ENCODE measurements around the gene SPRN. TPM values are rescaled to one million over a fixed set of nuclear protein-coding genes. Genes with fewer than 3 reads are reported as not detected.
"Not testable (repeated sequence)": the region's sequence is repeated elsewhere in the genome, so short reads cannot be mapped to it uniquely, and the experiment has no call there.

Gene SPRN
- polyA plus RNA-seq, 3 donors = 3.1 to 5.6 (median 4.7) TPM

DNA sequence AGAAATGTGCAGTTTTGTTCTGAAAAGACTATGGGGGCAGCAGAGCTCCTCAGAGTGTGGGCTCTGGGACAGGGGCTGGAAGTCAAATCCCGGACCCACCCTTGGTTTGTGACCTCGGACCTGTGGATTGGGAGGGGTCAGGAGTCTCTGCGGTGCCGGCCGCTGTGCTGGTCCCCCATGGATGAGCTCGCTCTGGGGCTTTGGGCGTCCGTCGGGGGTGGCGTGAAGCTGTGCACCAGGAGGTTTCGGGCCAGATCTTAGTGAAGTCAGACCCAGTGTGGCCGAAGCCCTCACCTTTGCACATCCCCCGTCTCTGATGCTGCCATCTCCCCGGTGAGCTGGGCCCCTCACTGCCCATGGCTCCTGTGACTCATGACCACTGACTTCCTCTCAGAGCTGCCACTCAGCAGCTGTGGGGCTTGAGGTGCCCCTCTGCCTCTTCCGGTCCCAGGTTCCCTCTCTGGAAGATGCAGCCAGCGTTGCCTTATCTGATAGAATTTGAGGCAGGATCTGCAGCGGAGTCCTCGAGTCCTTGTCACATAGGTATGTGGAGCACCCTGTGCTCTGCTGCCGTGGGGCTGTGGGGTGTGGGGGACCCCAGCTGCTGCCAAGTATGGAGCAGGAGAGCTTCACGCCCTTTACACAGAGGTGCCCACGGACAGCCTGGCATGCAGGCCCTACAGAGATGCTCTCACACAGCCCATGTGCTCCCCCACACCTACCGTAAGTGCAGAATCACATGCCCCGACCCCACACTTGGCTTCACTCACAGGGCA lies 18.0 kb upstream of the SPRN start:
- DNase-seq (ENCODE audit: extremely low read depth in 1 of 11, low read depth in 9 of 11, low spot score in 4 of 11) = no peak

DNA sequence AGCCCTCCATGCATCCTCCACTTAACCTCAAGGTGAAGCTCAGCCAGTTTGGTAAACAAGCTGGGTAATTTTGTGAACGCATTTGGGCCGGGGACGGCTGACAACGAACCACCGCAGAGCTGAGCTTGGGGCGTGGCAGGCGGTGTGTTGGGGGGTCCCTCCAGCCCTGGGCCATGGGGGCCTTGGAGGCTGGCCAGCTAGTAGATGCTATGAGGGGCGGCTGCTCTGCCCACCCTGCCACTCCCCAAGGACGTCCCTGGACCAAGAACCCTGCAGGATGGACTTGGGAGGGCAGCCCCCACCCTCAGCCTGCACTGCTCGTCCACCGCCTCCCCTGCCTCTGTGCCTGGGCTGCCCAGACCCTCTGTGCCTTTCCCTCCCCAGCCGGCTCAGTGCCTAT lies 17.4 kb upstream of the SPRN start:
- no peak for DNase-seq (ENCODE audit: extremely low read depth in 1 of 11, low read depth in 9 of 11, low spot score in 4 of 11)

DNA sequence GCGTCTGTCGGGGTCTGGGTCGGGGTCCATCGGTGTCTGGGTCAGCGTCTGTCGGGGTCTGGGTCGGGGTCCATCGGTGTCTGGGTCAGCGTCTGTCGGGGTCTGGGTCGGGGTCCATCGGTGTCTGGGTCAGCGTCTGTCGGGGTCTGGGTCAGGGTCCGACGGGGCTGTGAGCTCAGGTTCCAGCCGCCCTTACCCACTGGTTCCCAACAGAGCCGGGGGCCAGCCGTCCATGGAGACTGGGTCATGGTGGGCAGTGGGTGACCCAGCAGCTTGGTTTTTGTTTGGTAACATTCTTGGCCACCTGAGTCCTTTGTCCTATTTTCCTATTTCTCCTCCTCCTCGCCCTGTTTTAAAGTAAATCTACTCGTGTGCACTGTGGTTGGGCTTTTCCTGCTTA lies 16.9 kb upstream of the SPRN start:
- not testable (repeated sequence) for DNase-seq (ENCODE audit: extremely low read depth in 1 of 11, low read depth in 9 of 11, low spot score in 4 of 11)

DNA sequence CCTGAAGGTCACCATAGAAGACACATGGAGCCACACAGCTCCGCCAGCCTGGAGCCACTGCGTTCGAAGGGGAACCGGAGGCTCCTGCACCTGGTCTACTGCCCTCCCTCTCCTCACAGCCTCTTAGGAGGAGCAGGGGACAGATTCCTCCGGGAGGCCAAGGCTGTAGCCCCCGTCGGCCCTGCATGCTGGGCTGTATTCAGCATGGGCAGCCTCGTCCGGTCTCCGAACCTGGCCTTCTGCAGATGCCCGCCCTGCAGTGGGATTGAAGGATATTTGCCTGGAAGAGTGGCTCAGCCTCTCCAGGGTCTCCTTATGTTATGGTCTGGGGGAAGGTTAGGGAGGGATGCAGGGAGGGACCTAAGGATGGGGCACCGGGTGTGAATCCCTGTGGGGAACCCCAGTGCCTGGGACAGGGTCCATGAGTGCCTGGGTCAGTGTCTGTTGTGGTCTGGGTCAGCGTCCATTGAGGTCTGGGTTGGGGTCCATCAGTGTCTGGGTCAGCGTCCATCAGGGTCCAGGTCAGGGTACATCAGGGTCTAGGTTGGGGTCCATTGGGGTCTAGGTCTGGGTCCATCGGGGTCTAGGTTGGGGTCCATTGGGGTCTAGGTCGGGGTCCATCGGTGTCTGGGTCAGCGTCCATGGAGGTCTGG lies 16.3 kb upstream of the SPRN start:
- DNase-seq (ENCODE audit: extremely low read depth in 1 of 11, low read depth in 9 of 11, low spot score in 4 of 11) = no peak

DNA sequence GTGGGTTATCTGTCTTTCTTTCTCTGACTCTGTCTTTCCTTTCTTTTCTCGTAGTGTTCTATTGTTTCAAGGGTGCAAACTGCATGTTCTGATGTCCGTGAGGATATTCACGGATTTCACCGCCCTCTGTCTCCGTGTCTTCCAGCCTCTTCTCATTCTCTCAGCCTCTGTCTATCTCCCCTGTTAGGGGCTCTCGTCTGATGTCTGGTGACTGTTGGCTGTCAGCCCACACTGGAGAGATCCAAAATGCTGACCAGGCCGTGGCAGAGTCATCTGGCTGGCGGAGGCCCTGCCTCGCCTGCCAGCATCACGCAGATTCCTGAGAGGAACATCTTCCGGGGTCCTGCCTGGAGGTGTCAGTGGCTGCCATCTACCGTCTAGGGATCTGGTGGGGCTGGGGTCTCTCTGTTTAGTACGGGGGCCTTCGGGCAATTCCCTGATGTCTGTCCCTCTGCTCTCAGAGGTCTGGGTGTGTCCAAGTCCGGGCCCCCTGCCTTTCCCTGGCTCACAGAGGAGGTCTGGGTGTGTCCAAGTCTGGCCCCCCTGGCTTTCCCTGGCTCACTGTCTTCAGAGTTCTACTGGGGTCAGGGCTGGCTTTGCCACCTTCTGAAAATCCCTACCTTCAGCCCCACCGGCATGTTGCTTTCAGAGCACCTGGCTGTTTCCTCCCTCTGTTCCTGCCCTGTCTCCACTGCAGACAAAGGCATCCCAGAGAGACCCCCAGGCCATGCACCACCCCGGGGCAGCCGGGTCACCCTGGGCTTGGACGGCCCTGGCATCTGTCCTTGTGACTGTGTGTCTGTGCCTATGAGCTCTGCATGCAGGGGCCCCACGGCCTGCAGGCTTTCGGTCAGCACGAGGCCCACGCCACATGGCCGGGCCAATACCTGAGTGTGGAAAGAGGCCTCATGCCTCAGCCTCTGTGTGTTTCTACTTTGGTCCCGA lies 15.4 kb upstream of the SPRN start:
- no peak for DNase-seq (ENCODE audit: extremely low read depth in 1 of 11, low read depth in 9 of 11, low spot score in 4 of 11)

DNA sequence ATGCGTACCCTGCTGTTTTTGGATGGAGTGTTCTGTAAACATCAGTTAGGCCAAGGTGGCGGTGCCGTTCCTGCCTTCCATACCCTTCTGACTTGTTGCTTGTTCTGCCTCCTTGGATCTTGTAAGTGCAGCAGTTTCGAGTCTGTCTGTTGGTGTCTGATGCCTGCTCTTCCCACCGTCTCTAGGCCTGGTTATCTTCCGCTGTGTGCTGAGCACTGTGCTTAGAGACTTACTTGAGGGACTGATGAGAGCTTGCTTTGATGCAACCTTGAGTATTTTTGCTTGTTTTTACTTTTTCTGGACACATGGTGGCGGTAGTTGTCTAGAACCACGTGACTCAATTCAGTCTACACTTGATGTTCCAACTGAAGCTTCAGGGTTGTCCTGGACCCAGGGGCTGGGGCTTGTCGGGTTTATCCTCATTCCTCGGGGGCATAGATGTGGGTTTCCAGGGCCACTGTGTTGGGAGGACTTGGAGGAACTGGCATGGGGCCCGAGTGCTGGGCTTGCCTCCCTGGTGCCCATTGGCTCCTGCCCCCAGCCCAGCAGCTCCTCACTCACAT lies 14.4 kb upstream of the SPRN start:
- DNase-seq (ENCODE audit: extremely low read depth in 1 of 11, low read depth in 9 of 11, low spot score in 4 of 11) = no peak

DNA sequence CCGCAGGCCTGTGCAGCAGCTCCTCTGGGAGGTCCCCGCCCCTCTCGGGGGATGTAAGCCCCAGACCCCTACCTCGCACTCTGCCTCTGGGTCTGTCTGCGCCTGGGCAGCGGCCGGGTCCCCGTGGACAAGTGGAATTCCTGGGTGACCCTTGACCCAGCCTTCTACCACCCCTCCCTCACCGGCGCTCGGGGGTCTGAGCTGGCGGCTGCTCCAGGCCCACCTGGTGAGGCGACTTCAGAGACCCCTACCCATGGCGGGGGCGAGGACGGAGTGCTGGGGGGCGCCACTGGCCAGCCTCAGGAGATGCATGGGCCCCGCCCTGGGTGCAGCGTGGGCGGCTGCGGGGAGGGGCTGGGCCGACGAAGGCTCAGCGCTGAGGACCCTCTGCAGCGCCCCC lies 8.4 kb upstream of the SPRN start:
- not testable (repeated sequence) for DNase-seq (ENCODE audit: extremely low read depth in 1 of 11, low read depth in 9 of 11, low spot score in 4 of 11)

DNA sequence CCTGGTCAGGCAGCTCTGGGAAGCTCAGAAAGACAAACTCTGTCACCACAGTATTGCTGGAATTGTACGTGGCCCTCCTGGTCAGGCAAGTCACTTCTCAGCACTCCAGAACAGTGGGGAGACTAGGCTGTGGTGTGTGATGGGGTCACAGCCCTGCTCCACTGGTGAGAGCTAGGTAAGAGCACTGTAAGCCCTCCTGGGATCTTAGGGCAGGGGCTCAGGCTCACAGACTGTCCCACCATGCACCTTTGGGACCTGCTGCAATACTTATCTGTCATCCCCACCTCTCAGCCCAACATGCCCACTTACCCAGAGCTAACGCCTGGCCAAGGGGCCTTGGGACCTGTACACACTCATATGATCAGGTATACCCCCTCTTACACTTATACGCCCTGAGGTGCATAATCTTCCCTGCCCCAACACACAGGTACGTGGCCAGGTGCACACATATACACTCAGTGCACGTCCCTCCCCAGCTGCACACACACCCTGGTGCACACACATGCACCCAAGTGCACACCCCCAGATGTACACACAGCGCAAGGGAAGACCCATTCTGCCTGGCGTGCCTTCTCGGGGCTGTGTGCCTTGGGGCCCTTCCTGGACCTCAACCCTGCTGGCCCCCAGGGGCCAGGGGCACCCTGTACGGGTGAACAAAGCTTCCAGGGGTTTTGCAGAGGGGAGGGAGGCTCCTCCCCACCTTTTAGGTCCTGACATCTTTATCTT lies 7.6 kb upstream of the SPRN start:
- not testable (repeated sequence) for DNase-seq (ENCODE audit: extremely low read depth in 1 of 11, low read depth in 9 of 11, low spot score in 4 of 11)

DNA sequence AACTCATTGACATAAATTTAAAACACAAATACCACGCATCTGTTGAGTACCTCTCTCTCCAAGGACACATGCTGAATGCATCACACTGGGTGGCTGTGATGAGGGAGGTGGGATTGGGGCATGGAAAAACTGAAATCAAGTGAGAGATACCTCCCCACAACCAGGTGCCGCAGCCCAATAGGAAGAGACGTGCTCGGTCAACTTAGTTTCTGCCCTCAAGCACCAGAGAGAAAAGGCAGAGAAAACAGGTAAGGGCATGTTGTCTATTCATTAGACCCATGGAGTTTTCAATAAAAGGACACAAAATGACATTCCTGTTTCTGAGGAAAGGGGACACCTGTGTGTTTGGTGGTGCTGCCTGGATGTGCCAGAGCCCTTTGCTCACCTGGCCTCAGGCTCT lies 5.1 kb upstream of the SPRN start:
- not testable (repeated sequence) for DNase-seq (ENCODE audit: extremely low read depth in 1 of 11, low read depth in 9 of 11, low spot score in 4 of 11)

DNA sequence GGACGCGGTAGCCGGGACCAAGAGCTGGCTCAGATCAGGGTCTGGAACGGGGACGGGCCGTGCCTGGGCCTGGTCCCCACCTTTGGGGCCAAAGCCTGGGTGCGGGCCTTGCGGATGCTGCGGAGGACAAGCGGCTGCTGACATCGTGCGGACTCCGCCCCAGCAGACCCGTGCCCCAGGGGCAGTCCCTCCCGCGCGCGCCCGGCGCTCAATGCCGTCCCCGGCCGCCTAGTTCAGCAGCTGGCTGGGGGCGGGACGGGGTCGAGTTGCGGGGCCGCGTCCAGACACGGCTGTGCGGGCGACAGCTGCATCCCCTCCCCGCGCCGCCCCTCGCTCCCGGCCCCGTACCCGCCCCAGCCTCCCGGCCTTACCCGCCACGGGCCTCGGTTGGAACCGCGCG lies 323 bp downstream of the SPRN start:
- not testable (repeated sequence) for DNase-seq (ENCODE audit: extremely low read depth in 1 of 11, low read depth in 9 of 11, low spot score in 4 of 11)

DNA sequence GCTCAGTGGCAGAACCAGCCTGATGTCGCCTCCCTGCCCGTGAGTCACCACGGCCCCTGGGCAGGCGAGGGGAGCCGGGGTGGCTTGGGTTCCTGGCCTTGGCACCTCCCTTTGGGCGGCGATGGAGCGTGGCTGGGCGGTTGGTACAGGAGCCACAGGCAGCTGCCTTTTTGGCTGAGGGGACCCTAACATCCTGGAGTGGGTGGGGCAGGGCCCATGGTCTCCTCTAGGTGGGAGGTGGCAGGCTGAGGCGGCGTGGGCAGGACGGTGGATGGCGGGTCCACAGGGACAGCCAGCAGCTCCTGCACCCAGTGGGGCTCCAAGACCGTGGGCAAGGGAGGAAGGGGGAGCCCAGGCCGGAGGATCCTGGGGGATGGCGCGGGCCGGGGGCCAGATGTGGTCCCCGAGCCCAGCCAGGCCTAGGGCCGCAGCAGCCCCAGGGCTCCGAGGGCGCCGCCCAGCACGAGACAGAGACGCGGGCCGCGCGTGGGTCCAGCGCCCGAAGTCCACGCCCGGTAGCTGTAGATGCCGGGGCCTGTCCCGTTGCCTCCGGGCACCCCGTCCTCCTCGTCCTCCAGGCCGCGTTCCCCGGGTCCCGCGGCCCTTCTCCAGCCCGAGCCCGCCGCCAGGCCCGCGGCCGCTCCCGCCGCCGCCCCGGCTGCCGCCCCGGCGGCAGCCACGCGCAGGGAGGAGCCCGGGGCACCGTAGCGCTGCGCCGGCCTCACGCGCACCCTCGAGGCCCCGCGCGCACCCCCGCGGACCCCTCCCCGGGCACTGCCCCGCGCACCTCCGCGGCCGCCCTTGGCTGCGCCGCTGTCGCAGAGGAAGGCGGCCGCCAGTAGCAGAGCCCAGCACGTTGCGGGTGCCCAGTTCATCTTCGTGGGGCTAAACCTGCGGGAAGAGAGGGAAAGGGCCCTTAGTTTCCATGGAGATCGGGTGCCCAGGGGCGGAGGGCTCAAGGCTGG lies 1.3 kb downstream of the SPRN start:
- DNase-seq (ENCODE audit: extremely low read depth in 1 of 11, low read depth in 9 of 11, low spot score in 4 of 11) = peak in 1 of 11 donors; percentile 13

DNA sequence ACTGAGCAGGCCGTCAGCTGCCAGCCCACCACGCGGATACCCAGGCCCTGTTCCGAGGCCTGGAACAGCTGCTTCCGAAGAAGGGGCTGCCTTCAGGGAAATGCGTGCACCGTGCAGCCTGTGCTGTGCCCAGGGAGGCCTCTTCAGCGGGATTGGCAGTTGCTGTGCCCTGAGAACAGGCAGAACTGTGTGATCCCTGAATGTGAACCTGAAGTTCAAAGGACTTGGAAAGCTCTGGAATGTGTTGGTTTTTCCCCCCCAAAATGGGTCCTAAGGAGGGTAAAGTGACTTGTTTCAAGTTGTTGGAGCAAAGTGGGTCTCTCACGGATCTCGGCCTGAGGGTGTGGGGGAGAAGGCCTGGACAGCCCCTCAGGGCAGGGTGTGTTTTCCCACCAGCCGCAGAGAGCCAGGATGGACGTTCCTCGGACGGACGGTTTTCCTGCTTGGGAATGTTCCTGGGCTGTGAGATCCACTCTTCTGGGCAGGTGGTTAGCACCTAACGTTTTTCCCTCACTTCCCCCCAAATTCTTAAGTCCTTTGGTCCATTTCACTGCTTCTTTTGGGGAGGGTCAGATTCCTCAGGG lies 2.1 kb downstream of the SPRN start:
- DNase-seq (ENCODE audit: extremely low read depth in 1 of 11, low read depth in 9 of 11, low spot score in 4 of 11) = no peak

DNA sequence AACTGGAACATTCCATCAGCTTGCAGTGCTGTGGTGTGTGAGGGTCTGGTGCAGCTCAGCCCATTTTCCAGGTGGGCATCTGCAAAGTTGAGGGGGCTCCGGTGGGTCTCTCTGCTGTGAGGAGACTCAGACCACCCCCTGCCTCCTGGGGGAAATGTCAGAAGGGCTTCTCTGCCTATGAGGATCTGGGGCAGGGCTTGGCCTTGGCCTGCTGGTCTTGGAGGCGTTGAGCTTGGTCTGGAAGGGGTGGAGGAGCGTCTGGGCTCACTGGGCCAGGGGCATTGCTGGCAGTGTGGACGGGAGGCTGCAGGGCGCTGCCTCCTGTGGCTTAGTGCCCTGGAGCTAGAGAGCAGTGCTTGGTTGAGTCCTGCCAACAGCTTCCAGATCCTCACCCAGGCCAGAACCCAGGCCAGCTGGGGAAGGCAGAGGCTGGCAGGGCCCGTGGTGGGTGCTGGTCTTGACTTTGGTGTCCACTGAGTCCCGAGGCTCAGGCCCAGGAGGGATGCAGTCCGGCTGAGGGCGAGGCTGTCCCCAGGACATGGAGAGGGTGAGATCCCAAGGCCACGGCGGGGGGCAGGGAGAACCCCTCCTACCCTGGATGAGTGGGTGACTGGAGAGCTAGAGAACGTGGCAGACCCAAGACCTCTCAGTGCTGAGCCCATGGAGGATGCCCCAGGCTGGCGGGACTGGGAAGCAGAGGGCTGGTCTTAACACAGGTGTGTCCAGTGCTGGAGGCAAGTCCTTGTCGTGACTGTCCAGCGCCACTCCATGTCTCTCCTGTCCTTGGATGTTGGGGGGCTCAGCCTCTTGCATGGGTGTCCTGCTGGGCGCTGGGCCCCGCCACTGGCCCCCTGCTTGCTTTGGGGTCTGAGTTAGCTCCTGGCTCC lies 2.8 kb downstream of the SPRN start:
- no peak for DNase-seq (ENCODE audit: extremely low read depth in 1 of 11, low read depth in 9 of 11, low spot score in 4 of 11)

DNA sequence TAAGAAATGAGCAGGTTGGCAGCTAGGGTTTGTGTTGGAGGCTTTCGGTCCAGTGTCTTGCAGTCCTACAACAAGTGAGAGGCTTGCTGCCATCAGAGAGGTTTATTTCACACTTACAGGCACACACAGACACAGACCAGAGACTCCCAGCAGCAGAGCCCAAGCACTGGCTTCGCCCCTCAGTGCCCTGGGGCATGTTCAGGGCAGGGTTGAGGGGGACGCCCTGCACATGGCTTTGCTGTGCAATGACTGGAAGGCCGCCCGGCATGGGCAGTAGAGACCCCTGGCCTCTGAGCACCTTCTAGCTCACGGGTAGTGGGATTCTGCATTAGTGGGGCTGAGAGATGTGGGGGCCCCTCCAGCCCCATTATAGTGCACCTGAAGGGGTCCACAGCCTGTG lies 3.8 kb downstream of the SPRN start:
- DNase-seq (ENCODE audit: extremely low read depth in 1 of 11, low read depth in 9 of 11, low spot score in 4 of 11) = no peak

DNA sequence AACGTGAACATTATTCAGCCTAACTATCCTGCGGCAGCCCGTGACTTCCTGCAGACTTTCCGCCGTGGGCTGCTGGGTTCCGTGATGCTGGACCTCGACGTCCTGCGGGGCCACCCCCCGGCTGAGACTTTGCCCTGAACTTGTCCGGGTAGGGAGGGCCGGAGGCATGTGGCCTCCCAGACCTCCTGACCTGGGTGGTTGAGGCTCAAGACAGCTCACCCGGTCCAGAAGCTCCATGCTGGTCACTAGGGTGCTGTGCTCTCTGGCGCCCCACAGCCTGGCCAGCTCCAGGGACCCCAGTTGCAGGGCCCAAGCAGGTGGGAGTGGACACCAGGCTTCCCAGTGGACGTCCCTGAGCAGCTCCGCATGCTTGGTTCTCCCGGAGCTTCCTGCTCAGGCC lies 4.4 kb downstream of the SPRN start:
- DNase-seq (ENCODE audit: extremely low read depth in 1 of 11, low read depth in 9 of 11, low spot score in 4 of 11) = no peak

DNA sequence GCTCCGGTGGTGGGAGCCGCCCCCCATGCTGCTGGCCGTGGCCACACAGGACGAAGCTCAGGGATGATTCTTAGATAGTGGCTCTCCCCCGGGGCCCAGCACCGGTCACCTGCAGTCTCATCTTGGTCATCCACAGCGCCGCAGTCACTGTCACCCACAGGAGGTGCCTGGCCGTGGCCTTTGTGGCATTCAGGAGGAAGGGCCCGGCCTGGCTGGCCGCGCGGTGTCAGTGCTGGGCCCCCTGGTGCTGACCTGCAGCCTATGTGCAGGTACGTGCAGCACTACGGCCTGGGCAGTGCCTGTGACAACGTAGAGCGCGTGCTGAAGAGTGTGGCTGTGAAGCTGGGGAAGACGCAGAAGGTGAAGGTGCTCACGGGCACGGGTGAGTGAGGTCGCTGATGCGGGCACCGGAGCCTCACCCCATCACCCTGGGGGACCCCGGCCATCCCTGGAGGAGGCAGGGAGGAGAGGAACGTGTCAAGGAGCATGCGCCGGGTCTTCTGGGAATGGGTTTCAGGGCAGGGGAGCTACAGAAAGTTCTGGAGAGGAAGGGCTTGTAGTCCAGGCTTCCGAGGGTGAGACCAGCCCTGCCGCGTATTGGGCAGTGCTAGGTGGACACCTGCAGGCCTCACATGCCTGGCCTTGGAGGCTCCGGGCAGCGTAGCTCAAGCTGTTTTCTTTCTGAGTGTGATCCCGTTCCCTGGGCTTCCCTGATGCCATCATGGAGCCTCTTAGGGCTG lies 5.0 kb downstream of the SPRN start:
- no peak for DNase-seq (ENCODE audit: extremely low read depth in 1 of 11, low read depth in 9 of 11, low spot score in 4 of 11)

Measured in renal cortex interstitium (tissue), 11 donors.